ENCODE data around the gene TPPP2. TPM values are rescaled to one million over a fixed set of nuclear protein-coding genes. Genes with fewer than 3 reads are reported as not detected.
A peak's percentile ranks its signal among the peaks of the same experiment; 100 is the strongest.

The TPPP2 gene
- polyA plus RNA-seq, 4 donors: 1.9 to 4.8 (median 3.7) TPM

DNA sequence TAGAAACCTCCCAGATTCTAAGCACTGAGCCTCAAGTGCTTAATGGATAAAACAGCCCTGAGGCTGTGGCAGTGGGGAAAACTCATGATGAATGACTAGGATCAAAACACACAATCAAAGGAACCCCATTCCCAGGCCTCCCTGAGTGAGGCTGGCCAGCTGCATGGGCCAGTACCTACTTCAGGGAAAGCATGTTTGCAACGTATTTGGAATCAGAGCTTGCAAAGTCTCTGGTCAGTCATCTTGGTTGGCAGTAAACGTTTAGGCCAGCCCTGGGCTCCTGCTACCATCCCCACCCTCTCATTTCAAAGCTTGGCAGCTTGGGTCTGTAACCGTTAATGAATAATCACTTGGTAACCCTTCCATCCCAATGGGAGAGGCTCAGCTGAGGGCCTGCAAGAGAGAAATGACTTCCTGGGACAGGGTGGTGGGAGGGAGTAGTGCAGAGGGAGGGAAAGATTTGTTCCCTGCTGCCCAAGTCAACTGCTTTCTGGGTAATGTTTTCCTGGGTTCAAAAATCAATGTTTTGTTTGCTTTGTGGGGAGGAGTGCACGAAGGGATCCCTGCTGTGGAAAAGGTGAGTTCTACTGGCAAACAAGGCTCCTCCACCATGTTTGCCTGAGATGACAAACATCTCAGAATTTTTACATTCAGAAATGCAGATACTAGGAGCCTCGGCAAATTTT, 25.6 kb downstream of the TPPP2 start:
- no peak for DNase-seq (ENCODE audit: low read depth in 4 of 4, low spot score in 3 of 4)

DNA sequence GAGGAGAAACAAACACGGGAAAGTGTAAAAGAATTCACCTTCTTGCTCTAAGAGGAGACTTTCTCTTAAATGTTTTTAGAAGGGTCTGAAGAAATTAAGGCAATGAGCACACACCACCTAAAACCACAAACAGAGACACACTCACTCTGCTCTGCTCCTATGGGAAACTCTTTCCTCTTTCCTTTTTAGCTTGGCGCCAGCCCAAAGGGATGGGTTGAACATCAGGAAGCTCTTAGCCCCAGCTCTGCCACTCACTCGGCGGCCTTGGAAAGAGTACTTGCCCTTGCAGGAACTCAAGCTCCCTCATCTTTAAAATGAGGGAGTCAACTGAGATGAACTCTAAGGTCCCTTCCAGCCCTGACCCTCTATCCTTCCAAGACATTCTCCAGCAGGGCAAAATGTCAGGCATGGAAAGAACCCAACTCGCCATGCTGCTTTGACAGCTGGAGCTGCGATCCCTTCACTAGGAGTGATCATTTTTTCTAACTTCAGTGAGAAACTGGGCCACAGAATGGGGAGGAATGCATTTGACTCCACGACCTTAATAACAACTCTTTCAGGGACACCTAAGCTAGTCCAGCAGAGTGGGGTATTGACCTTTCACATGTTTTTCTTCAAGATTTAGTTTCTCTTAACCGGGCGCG, 26.6 kb downstream of the TPPP2 start:
- no peak for DNase-seq (ENCODE audit: low read depth in 4 of 4, low spot score in 3 of 4)

- no peak for DNase-seq (ENCODE audit: low read depth in 4 of 4, low spot score in 3 of 4)
Measured at GRCh38 chr14:21057803-21058675, 28.0 kb downstream of the TPPP2 start, which contains the start of gene RNASE8. Gene RNASE8, plus strand, starts transcription at chr14:21057822. Its CDS starts 71 bp downstream, at chr14:21057893.

GRCh38 chr14:21058903-21059302, 28.9 kb downstream of the TPPP2 start:
- no peak for DNase-seq (ENCODE audit: low read depth in 4 of 4, low spot score in 3 of 4)

GRCh38 chr14:21059842-21060613, 30.0 kb downstream of the TPPP2 start:
- no peak for DNase-seq (ENCODE audit: low read depth in 4 of 4, low spot score in 3 of 4)

DNA sequence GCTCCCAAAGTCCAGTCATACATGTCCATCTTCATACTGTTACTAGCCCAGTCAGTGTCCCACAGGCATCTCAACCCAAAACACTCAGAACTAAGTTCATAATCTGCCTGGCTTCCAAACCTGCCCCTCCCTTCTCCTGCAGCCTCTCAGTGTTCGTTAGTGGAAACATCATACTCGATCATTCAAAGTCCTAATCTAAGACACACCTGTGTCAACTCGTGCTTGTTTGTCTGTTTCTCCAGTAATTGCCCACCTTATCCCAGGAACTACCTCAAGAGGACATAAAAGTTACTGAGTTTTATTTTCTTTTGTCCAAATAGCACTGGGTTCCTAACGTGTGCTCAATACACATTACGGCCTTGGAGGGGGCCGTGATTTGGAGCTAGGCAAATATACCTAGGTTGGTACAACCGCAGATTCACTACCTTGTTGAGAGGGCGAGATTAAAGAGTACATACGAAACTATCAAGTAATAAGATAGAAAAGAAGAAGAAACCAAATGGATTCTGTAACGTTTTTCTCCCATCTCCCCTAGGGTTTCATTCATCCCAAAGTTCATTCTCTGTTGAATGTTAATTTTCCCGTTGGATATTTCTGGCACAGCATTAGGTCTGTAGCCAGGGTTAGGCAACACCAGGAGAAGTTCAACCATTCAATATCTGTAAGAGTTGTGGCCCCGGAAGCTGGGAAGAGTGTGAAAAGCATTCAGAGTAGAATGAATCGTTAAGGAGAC, 30.8 kb downstream of the TPPP2 start:
- DNase-seq (ENCODE audit: low read depth in 4 of 4, low spot score in 3 of 4): no peak

DNA sequence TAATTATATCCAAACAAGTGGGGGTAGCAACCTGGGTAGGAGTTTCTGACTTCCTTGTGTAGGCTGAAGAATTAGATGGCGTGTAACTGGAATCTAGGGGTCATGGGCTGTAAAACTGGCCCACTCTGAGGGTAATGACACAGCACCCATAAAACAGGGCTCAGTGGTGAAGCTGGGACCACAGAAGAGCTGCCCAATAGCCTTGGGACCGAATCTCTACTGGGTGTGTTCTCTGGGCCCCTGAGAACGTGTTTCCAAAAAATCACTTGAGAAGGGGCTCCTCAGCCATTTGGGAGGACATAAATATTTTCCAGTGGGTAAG, 31.3 kb downstream of the TPPP2 start:
- DNase-seq (ENCODE audit: low read depth in 4 of 4, low spot score in 3 of 4): no peak

GRCh38 chr14:21063479-21063878, 33.5 kb downstream of the TPPP2 start:
- DNase-seq (ENCODE audit: low read depth in 4 of 4, low spot score in 3 of 4): no peak

DNA sequence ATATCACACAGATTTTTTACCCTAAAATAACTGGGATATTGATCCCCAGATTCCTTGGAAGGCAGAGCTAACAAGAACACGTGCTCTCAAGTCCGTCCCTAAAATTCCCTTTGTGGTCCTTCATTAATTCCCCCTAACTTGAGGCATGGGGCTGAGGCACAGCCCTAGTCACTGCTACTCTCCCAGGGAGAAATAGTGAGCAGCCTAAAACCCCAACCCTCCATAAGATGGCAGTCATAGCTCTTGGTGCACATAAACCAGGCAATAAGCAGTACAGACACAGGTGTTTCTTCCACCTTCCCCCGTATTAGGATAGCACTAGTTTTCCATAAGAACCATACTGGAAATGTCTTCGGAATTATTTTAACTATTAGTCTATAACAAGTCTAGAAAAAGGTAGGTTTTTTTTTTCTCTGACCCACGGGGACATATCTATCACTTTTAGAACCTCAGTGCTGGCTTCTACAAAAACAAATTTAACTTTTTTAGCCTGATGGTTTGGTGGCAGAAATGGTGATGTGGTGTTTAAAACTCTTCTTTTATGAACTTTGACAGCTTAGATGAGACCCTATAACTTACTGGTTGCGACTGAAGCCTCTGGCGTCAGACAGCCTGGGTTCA, 37.0 kb downstream of the TPPP2 start:
- no peak for DNase-seq (ENCODE audit: low read depth in 4 of 4, low spot score in 3 of 4)

DNA sequence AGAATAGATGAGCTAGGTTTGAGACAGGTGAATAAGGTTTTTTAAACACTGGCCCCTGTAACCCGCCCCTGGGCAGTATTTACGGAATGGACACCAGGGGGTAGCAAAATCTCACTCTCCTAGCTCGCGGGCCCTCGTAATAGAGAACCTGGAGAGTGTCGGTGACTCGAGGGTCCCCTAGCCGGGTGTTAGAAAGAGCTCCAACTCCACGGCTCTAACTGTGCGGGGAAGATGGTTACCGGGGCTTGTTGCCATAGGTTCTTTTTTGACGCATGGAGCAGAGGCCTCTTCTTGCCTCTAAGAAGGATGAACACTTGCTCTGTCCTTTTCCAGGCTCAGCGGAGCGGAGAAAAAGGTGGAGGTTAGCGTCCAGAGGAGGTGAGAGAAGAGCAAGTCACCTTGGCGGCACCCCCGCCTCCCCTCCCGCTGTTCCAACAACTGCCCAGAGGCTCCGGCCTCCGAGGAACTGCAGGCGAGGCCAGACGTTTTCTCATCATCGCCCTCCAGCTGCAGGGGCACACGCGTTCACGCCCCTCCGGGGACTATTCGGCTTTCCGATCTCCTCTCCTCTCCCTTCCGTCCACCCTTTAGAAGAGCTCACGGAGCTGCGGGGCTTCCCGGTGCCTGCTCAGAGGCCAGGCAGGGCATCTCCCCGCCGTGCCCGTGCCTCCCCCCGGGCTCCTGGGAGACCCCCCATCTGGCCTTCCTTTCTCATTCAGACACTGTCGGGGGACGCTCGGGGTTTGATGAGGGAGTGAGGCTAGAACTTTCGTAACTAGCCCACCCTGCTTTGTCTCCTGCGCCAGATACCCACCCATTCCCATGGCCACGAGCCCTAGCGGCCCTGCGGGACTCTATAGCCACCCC, 38.7 kb downstream of the TPPP2 start:
- peak in 1 of 4 donors; percentile 41 for DNase-seq (ENCODE audit: low read depth in 4 of 4, low spot score in 3 of 4)

- DNase-seq (ENCODE audit: low read depth in 4 of 4, low spot score in 3 of 4): peak in 2 of 4 donors; percentile 25 to 55
Measured at GRCh38 chr14:21069388-21070082, 39.5 kb downstream of the TPPP2 start.

DNA sequence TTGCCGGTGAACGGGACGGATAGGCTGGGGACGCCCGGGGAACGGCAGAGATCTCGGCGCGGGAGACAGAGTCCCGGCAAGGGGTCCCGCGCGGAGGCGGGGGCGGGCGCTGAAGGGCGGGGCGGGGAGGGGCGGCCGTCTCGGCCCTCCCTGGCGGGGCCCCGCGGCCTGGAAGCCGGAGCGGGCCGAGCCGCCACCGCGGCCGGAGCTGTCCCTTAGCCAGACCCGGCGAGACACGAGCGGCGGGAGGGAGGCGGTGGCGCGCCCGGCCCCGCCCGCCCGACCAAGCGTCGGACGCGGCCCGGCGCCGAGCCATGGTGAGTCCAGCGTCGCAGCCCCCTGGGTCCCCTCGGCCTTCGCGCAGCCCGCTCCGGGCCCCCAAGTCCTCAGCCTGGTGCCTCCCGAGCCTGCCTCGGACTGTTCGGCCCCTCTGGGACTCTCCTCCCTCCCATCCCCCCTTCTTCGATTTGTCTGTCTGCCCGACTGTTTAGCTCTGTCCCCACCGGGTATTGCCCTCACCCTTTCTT, 40.1 kb downstream of the TPPP2 start, which contains the start of gene ARHGEF40:
Gene ARHGEF40 (plus strand): TSS at position 222 of the 527 bp plus-strand sequence. CDS start 93 bp downstream, at position 315.
- DNase-seq (ENCODE audit: low read depth in 4 of 4, low spot score in 3 of 4): peak in 2 of 4 donors; percentile 49 to 57

- peak in 1 of 4 donors; percentile 62 for DNase-seq (ENCODE audit: low read depth in 4 of 4, low spot score in 3 of 4)
Measured at GRCh38 chr14:21070610-21071224, 40.7 kb downstream of the TPPP2 start.

DNA sequence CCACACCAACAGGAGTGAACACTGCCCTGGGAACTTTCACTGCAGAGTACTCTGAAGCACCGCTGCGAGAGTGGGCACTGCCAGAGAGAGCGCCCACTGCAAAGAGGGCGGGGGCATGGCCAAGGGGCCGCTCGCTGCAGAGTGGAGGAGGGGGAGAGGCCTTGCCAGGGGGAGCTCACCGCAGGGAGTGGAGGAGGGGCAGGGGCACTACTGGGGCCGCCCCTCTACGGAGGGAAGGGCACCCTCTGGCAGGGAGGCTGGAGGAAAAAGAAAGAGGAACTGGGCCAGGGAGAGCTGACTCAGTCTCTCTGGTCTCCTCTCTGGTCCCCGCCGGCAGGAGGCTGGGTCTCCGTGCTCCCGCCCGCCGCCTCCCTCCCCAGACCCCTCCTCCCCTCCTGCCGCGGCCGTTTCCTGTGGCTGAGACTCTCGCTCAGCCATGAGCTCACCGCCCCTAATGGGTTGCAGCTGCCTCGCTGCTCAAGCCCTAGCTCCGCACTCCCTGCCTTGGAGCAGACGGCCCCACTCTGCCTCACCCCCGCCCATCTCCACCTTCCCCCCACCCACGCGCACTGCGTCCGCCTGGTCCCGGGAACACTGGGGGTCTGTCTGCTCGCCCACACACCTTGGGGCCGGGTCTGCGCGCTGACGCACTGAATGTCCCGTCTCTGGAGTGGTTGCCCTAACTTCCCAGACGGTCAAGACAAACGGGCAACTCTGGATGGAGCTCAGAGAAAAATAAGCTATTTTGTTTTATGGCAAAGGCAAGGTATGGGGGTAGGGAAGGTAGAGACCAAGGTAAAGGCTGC, 41.4 kb downstream of the TPPP2 start:
- DNase-seq (ENCODE audit: low read depth in 4 of 4, low spot score in 3 of 4): peak in 2 of 4 donors; percentile 80 to 86

GRCh38 chr14:21072031-21072473, 42.0 kb downstream of the TPPP2 start:
- peak in 2 of 4 donors; percentile 29 to 37 for DNase-seq (ENCODE audit: low read depth in 4 of 4, low spot score in 3 of 4)

GRCh38 chr14:21072781-21073339, 42.8 kb downstream of the TPPP2 start:
- no peak for DNase-seq (ENCODE audit: low read depth in 4 of 4, low spot score in 3 of 4)
